GM12878 (cell line): ENCODE measurements around the gene CLPX. TPM values are rescaled to one million over a fixed set of nuclear protein-coding genes. Genes with fewer than 3 reads are reported as not detected.

Source experiments
- ATAC-seq: fragments of 200-7000 bp; cut with Tn5 transposase; 3 replicates; pipeline ENCODE4 v1.9.1; 2020; ENCODE audit warnings: mild to moderate bottlenecking, moderate library complexity
- BruUV-seq: library from RNA; stranded (reverse); fragments of 400-500 nt; replicated peaks from 2 replicates; lab custom pipeline; 2021; lab: Mats Ljungman, UMichigan
- CTCF ChIA-PET: fragments of 300-600 bp; sonication (Branson Sonifier 250); formaldehyde crosslinking; extraction: SDS; loops from one replicate; lab custom pipeline; 2021; ENCODE audit warnings: inconsistent platforms; lab: Yijun Ruan, JAX
- POLR2A ChIA-PET: fragments of 350-600 bp; formaldehyde crosslinking; extraction: SDS; loops from one replicate; lab custom pipeline; 2021; ENCODE audit warnings: inconsistent platforms; lab: Charles Lee
- RAD21 ChIA-PET: fragments of 300-600 bp; sonication (Branson Sonifier 250); formaldehyde crosslinking; loops from one replicate; lab custom pipeline; 2023; ENCODE audit warnings: antibody characterized with exemption; ENCODE audit not compliant: unreplicated experiment; lab: Charles Lee
- SMC1A ChIA-PET: fragments of 300-600 bp; sonication (Branson Sonifier 250); formaldehyde crosslinking; loops from one replicate; lab custom pipeline; 2023; ENCODE audit not compliant: unreplicated experiment, uncharacterized antibody; lab: Charles Lee
- DNase-seq: peaks from one replicate; pipeline ENCODE4 v3.0.0-alpha.2; 2011; ENCODE audit warnings: low read depth, low spot score
- FAIRE-seq: peaks from 3 replicates; lab custom pipeline; 2011; peaks lifted over from hg19 to GRCh38; lab: Jason Lieb, UNC
- H2AFZ ChIP-seq: 2 replicates; pipeline ENCODE4 v1.6.0; 2011; ENCODE audit warnings: low read depth, low read length, control low read depth; ENCODE audit not compliant: control insufficient read depth
- H3K27ac ChIP-seq: 2 replicates; pipeline ENCODE4 v1.5.1; 2011; ENCODE audit warnings: control low read depth; ENCODE audit not compliant: control insufficient read depth, insufficient read depth
- H3K27me3 ChIP-seq, 2 experiments: replicated peaks in 1 of 2; 2 replicates each; pipeline versions ENCODE4 v1.6.0 to v1.6.1; 2011; ENCODE audit warnings: low read length in 1 of 2; ENCODE audit not compliant: control insufficient read depth in 2 of 2, insufficient read depth in 2 of 2
- H3K36me3 ChIP-seq, 2 experiments: 2 replicates each; pipeline ENCODE4 v1.5.1; 2011; ENCODE audit warnings: low read length in 1 of 2; ENCODE audit not compliant: control insufficient read depth in 2 of 2, insufficient read depth in 2 of 2
- H3K4me1 ChIP-seq: 2 replicates; pipeline ENCODE4 v1.6.1; 2011; ENCODE audit warnings: mild to moderate bottlenecking, low read length, moderate library complexity, mixed read lengths; ENCODE audit not compliant: control insufficient read depth, insufficient read depth
- H3K4me2 ChIP-seq: 2 replicates; pipeline ENCODE4 v1.6.0; 2011; ENCODE audit warnings: control low read depth; ENCODE audit not compliant: control insufficient read depth, insufficient read depth
- H3K4me3 ChIP-seq: fragments of 200-600 bp; sonication (generic); 2 replicates; pipeline ENCODE4 v1.5.1; 2016
- H3K79me2 ChIP-seq: 2 replicates; pipeline ENCODE4 v1.6.0; 2011; ENCODE audit warnings: low read length; ENCODE audit not compliant: control insufficient read depth, insufficient read depth
- H3K9ac ChIP-seq: 2 replicates; pipeline ENCODE4 v1.8.0; 2011; ENCODE audit warnings: low read length, control low read depth, mixed read lengths; ENCODE audit not compliant: control insufficient read depth, insufficient read depth
- H3K9me3 ChIP-seq: replicated peaks from 3 replicates; pipeline ENCODE4 v1.5.1; 2011; ENCODE audit warnings: mild to moderate bottlenecking, low read length; ENCODE audit not compliant: control insufficient read depth, insufficient read depth
- H4K20me1 ChIP-seq: 2 replicates; pipeline ENCODE4 v1.6.0; 2011; ENCODE audit not compliant: control insufficient read depth, insufficient read depth
- BACH1 ChIP-seq: fragments of 450-650 bp; IDR thresholded peaks from 2 replicates; pipeline ENCODE4 v1.6.1; 2017; ENCODE audit warnings: mild to moderate bottlenecking, borderline replicate concordance
- CBFB ChIP-seq: IDR thresholded peaks from 2 replicates; pipeline ENCODE4 v1.6.1; 2016; ENCODE audit warnings: antibody characterized with exemption, low read depth
- CHD2 ChIP-seq: IDR thresholded peaks from 2 replicates; pipeline ENCODE4 v1.6.1; 2011; ENCODE audit warnings: low read depth, low read length, improper control_type of control experiment, borderline replicate concordance
- HSF1 ChIP-seq: fragments of 150-350 bp; IDR thresholded peaks from 2 replicates; pipeline ENCODE4 v1.6.1; 2014; ENCODE audit warnings: mild to moderate bottlenecking, low read depth, low read length
- IKZF2 ChIP-seq, 2 experiments: fragments of 450-650 bp; IDR thresholded peaks; 2 replicates each; pipeline ENCODE4 v1.6.1; 2017; ENCODE audit warnings: mild to moderate bottlenecking in 2 of 2, moderate library complexity in 2 of 2
- POLR2AphosphoS2 ChIP-seq: IDR thresholded peaks from 2 replicates; pipeline ENCODE4 v1.6.1; 2011; ENCODE audit warnings: low read depth, mild to moderate bottlenecking, low read length, improper control_type of control experiment, moderate library complexity
- POLR2AphosphoS5 ChIP-seq: IDR thresholded peaks from 2 replicates; pipeline ENCODE4 v1.6.1; 2011; ENCODE audit warnings: mild to moderate bottlenecking, low read length, inconsistent platforms
- WGBS: methylation state at CpG from one replicate; pipeline ENCODE4 v1.1.6; 2016; ENCODE audit warnings: low lambda C conversion rate; ENCODE audit not compliant: insufficient replicate concordance, insufficient coverage; ENCODE audit errors: missing lambda C conversion rate; 5-methylcytosine and 5-hydroxymethylcytosine counted together
- in situ Hi-C: fragments of 300-500 bp; cut with MboI; formaldehyde crosslinking; loops from 9 replicates; pipeline ENCODE4 v1.14.3; 2018; ENCODE audit warnings: mixed read lengths
- intact Hi-C: fragments of 100-400 bp; cut with micrococcal nuclease; formaldehyde crosslinking; loops from one replicate; pipeline ENCODE4 v1.14.2; 2022; ENCODE audit not compliant: unreplicated experiment
- polyA plus RNA-seq, 11 experiments: library from polyadenylated mRNA; depleted of rRNA in 4 of 11; unstranded in 6 of 11; stranded (reverse) in 5 of 11; fragments of >200 nt; fragmentation: Nextera tagmentation in 4 of 11; fragmentation: Illumina TruSeq in 1 of 11; extraction: Ambion mirVana in 4 of 11; extraction: Trizol in 1 of 11; gene quantifications; 1 replicate in 1 of 11; 2 replicates in 10 of 11; pipeline versions ENCODE4 v1.2.1 to v1.2.3, GENCODE V29; 2011 to 2016; ENCODE audit warnings: inconsistent platforms in 2 of 11, missing spikeins in 2 of 11, low read depth in 1 of 11
- total RNA-seq, 4 experiments: library from RNA; depleted of rRNA in 3 of 4; stranded (reverse); fragments of >200 nt in 3 of 4; fragmentation: Illumina TruSeq in 1 of 4; extraction: Trizol in 1 of 4; gene quantifications; 2 replicates each; pipeline versions ENCODE4 v1.2.1 to v1.2.3, GENCODE V29; 2013 to 2021

Gene CLPX
- total and polyA plus RNA-seq, 10 of the 15 experiments (the other 5 are each of a cell fraction or from before 2014, with no cell fraction given): 10.1 to 57.4 (median 31.3) TPM

GRCh38 chr15:65206750-65207149, 21.6 kb upstream of the CLPX start (continued):
- TF ChIP-seq POLR2AphosphoS5 (no peak), CBFB (no peak)

DNA sequence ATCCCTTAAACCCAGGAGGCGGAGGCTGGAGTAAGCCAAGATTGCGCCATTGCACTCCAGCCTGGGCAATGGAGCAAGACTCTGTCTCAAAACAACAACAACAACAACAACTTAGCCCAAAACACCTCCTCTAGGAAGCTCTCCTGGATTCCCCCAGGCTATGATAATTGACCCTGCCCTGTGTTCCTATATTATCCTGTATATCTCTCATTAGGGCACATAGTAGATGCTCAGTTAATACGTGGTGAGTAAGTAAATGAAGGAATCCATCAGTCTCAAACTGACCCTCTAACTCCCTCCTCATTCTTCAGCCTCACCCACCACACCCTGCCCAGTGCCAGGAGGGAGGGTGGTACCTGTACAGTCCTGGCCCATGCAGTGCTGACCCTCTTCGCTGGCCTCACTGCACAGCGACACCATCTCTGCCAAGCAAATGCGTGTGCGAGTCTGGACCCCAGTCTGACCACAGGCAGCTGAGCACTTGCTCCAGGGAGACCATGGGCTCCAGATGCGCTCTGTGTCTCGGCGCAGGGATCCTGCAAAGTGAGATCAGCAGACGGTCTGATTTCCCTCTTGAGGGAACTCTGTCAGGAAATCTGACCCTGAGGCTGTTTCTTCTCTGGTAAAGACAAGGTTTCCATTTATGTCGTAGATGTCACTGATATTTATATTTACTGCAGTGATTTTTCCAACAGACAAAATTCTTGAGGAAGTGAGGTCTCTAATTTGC, 20.0 kb upstream of the CLPX start:
- H3K4me3 ChIP-seq: no peak overlapping the region
- TF ChIP-seq IKZF2 (IDR thresholded peaks at IDR 0.05) (no peak), CHD2 (no peak), HSF1 (no peak), POLR2AphosphoS2 (no peak), BACH1 (no peak)
- WGBS: 54% methylated on average over 12 of the region's 12 CpGs
- ChIA-PET SMC1A (no interaction called here), RAD21 (no interaction called here), POLR2A (interaction anchor here (0.6 kb wide), 1 partner anchor 96 kb away, joined by 3 read pairs; no protein-coding TSS in a partner anchor), CTCF (no interaction called here)
- no peak overlapping the region for H2AFZ ChIP-seq
- BruUV-seq: no TSS peak
- H3K27ac ChIP-seq: no peak overlapping the region
- in situ Hi-C loops: no loop called here
- H3K4me1 ChIP-seq: no peaks in the 10 kb centered on the region
- no peak overlapping the region for H3K4me2 ChIP-seq
- H3K79me2 ChIP-seq: no peaks in the 10 kb centered on the region
- H3K27me3 ChIP-seq: no peaks in the 10 kb centered on the region; a peak in 1 of 4 replicates
- H3K9ac ChIP-seq: no peak overlapping the region
- no peak for DNase-seq
- intact Hi-C loops: no loop called here
- H4K20me1 ChIP-seq: no peaks in the 10 kb centered on the region
- FAIRE-seq: no peak
- H3K9me3 ChIP-seq: no peaks in the 10 kb centered on the region
- no peaks in the 10 kb centered on the region for H3K36me3 ChIP-seq
- ATAC-seq: no peak
